Right atrium auricular region (tissue), 2 donors: ENCODE results near the gene LRRC27. TPM values are rescaled to one million over a fixed set of nuclear protein-coding genes. Genes with fewer than 3 reads are reported as not detected.
A peak's percentile ranks its signal among the peaks of the same experiment; 100 is the strongest.
"Not testable (repeated sequence)": the region's sequence is repeated elsewhere in the genome, so short reads cannot be mapped to it uniquely, and the experiment has no call there.

Experiments
- DNase-seq: peaks from one replicate; pipeline ENCODE4 v3.0.0-alpha.2; 2019; ENCODE audit warnings: low spot score
- H3K27ac ChIP-seq, 2 donors: fragments of 200-600 bp; sonication (generic); 1 replicate in 1 of 2; 2 replicates in 1 of 2; pipeline ENCODE4 v1.5.1; 2016 to 2019
- H3K27me3 ChIP-seq, 2 donors: fragments of 200-600 bp; sonication (generic); one replicate each; pipeline versions ENCODE4 v1.5.1 to v1.6.0; 2017 to 2019
- H3K36me3 ChIP-seq: fragments of 200-600 bp; sonication (generic); one replicate; pipeline ENCODE4 v1.5.1; 2016
- H3K4me1 ChIP-seq, 2 donors: fragments of 200-600 bp; sonication (generic); one replicate each; pipeline versions ENCODE4 v1.5.1 to v1.6.0; 2017 to 2019
- H3K4me3 ChIP-seq, 2 donors: fragments of 200-600 bp; sonication (generic); 1 replicate in 1 of 2; 2 replicates in 1 of 2; pipeline ENCODE4 v1.5.1; 2017 to 2019; ENCODE audit warnings: mild to moderate bottlenecking in 1 of 2, moderate library complexity in 1 of 2
- H3K9me3 ChIP-seq, 2 donors: fragments of 200-600 bp; sonication (generic); one replicate each; pipeline ENCODE4 v1.5.1; 2019
- total RNA-seq, 2 donors: library from RNA; depleted of rRNA; stranded (reverse); fragments of >200 nt; gene quantifications; one replicate each; pipeline ENCODE4 v1.1.0, GENCODE V29; 2016
- TF ChIP-seq, protein P1 (sequence below), 2 donors: fragments of 200-600 bp; sonication (generic); IDR thresholded peaks; one replicate each; pipeline ENCODE4 v1.5.1; 2019; ENCODE audit warnings: antibody characterized with exemption in 2 of 2

Gene LRRC27
- total RNA-seq, 2 donors from 2014 or later = 2.6 to 4.6 TPM

- no peak for DNase-seq
- peak overlapping the region; percentile 61 to 73 for H3K27ac ChIP-seq
- H3K4me3 ChIP-seq = peak overlapping the region; percentile 34 to 43
- no peaks in the 10 kb centered on the region for H3K9me3 ChIP-seq
- H3K36me3 ChIP-seq = no peaks in the 10 kb centered on the region
- no peaks in the 10 kb centered on the region for H3K27me3 ChIP-seq
- TF ChIP-seq, protein P1, sequence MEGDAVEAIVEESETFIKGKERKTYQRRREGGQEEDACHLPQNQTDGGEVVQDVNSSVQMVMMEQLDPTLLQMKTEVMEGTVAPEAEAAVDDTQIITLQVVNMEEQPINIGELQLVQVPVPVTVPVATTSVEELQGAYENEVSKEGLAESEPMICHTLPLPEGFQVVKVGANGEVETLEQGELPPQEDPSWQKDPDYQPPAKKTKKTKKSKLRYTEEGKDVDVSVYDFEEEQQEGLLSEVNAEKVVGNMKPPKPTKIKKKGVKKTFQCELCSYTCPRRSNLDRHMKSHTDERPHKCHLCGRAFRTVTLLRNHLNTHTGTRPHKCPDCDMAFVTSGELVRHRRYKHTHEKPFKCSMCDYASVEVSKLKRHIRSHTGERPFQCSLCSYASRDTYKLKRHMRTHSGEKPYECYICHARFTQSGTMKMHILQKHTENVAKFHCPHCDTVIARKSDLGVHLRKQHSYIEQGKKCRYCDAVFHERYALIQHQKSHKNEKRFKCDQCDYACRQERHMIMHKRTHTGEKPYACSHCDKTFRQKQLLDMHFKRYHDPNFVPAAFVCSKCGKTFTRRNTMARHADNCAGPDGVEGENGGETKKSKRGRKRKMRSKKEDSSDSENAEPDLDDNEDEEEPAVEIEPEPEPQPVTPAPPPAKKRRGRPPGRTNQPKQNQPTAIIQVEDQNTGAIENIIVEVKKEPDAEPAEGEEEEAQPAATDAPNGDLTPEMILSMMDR (IDR thresholded peaks at IDR 0.05) = no peak
- H3K4me1 ChIP-seq = peaks cover 0 to 24% of the 10 kb centered on the region in 2 donors
Observed at GRCh38 chr10:132336919-132337407, 5.0 kb downstream of the LRRC27 start.

GRCh38 chr10:132337854-132338253, 5.9 kb downstream of the LRRC27 start:
- H3K36me3 ChIP-seq, H3K4me3 ChIP-seq, DNase-seq, H3K27ac ChIP-seq, H3K9me3 ChIP-seq, H3K27me3 ChIP-seq: not testable (repeated sequence)
- peaks cover 0 to 17% of the 10 kb centered on the region in 2 donors for H3K4me1 ChIP-seq

- no peaks in the 10 kb centered on the region for H3K9me3 ChIP-seq
- no peak overlapping the region for H3K27ac ChIP-seq
- no peaks in the 10 kb centered on the region for H3K27me3 ChIP-seq
- H3K4me1 ChIP-seq = peaks cover 0 to 15% of the 10 kb centered on the region in 2 donors
- no peaks in the 10 kb centered on the region for H3K36me3 ChIP-seq
- DNase-seq = no peak
- TF ChIP-seq, protein P1 (IDR thresholded peaks at IDR 0.05) = no peak
- H3K4me3 ChIP-seq = no peak overlapping the region
Observed at GRCh38 chr10:132338876-132339275, 6.9 kb downstream of the LRRC27 start.

DNA sequence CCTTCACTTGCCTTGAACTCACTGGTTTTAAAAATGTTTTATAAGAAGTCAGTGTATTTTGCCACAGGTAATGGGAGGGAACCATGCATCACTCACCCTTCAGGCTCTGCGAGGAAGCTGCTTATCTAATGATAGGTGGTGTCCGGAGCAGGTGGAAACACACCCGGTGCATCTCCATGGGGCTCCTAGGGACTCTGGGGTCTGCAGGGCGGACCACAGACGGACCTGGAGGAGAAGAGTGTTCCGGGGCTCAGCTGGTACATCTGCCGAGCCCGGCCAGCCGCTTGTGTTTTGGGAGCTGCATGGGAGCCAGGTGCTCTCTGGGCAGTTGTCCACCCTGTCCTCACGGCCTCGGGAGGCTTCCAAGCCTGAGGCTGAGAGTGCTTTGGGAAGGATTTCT, 7.3 kb downstream of the LRRC27 start:
- Histone ChIP-seq H3K4me1 (peaks cover 0 to 15% of the 10 kb centered on the region in 2 donors), H3K9me3 (no peaks in the 10 kb centered on the region), H3K4me3 (no peak overlapping the region), H3K27me3 (no peaks in the 10 kb centered on the region), H3K27ac (no peak overlapping the region), H3K36me3 (no peaks in the 10 kb centered on the region)
- TF ChIP-seq, protein P1 (IDR thresholded peaks at IDR 0.05) = no peak
- DNase-seq = no peak

DNA sequence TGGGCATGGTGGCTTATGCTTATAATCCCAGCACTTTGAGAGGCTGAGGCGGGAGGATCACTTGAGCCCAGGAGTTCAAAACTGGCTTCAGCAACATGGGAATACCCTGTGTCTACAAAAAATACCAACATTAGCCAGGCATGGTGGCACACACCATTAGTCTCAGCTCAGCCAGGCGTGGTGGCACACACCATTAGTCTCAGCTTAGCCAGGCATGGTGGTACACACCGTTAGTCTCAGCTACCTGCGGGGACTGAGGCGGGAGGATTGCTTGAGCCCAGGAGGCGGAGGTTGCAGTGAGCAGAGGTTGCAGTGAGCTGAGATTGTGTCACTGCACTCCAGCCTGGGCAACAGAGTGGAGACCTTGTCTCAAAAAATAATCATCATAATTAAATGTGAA, 9.0 kb downstream of the LRRC27 start:
- H3K9me3 ChIP-seq = no peaks in the 10 kb centered on the region
- no peaks in the 10 kb centered on the region for H3K27me3 ChIP-seq
- H3K4me1 ChIP-seq = peaks cover 0 to 11% of the 10 kb centered on the region in 2 donors
- no peak overlapping the region for H3K4me3 ChIP-seq
- DNase-seq = no peak
- TF ChIP-seq, protein P1 (IDR thresholded peaks at IDR 0.05) = no peak
- peaks cover 6% of the 10 kb centered on the region for H3K36me3 ChIP-seq
- H3K27ac ChIP-seq = no peak overlapping the region

DNA sequence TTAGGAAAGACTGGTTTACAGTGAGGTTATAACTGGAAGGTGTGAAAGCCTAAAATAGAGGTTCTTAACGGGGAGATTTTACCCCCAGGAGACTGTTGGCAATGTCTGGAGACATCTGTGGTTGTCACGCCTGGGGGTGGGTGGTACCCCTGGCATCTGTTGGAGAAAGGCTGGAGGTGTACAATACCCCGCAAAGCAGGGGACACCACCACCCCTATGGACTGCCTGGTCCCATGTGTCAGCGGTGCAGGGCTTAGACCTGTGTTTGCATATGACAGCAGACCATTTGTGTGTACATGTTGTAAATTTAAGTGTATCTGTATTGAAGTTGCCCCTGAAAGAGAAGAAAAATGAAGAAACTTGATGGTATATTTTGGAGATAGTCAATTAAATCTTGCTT, 9.8 kb downstream of the LRRC27 start:
- H3K27ac ChIP-seq = no peak overlapping the region
- no peaks in the 10 kb centered on the region for H3K9me3 ChIP-seq
- H3K4me1 ChIP-seq = peaks cover 0 to 3% of the 10 kb centered on the region in 2 donors
- H3K4me3 ChIP-seq = no peak overlapping the region
- TF ChIP-seq, protein P1 (IDR thresholded peaks at IDR 0.05) = no peak
- H3K27me3 ChIP-seq = no peaks in the 10 kb centered on the region
- no peak for DNase-seq
- H3K36me3 ChIP-seq = peaks cover 6% of the 10 kb centered on the region
